GM23338 (cell line): Measurements from ENCODE around the gene PHF23. TPM values are rescaled to one million over a fixed set of nuclear protein-coding genes. Genes with fewer than 3 reads are reported as not detected.

ENCODE experiments used
- ATAC-seq: fragments of 200-7000 bp; cut with Tn5 transposase; 3 replicates; pipeline ENCODE4 v1.9.1; 2020
- DNase-seq: peaks from one replicate; pipeline ENCODE4 v3.0.0-alpha.2; 2015; ENCODE audit warnings: low spot score
- H2AFZ ChIP-seq: fragments of 200-600 bp; sonication (generic); 2 replicates; pipeline ENCODE4 v1.8.0; 2016; ENCODE audit warnings: antibody characterized with exemption, mild to moderate bottlenecking, moderate library complexity
- H3F3A ChIP-seq: fragments of 200-600 bp; sonication (generic); replicated peaks from 2 replicates; pipeline ENCODE4 v1.8.0; 2017; ENCODE audit warnings: antibody characterized with exemption, mixed run types, low read depth
- H3K27ac ChIP-seq: fragments of 200-600 bp; sonication (generic); 2 replicates; pipeline ENCODE4 v1.6.1; 2016; ENCODE audit warnings: low read depth
- H3K27me3 ChIP-seq: fragments of 200-600 bp; sonication (generic); 2 replicates; pipeline ENCODE4 v1.8.0; 2016; ENCODE audit warnings: mild to moderate bottlenecking, mixed run types, moderate library complexity; ENCODE audit not compliant: insufficient read depth
- H3K36me3 ChIP-seq: fragments of 200-600 bp; sonication (generic); 2 replicates; pipeline ENCODE4 v1.8.0; 2016; ENCODE audit warnings: mild to moderate bottlenecking; ENCODE audit not compliant: insufficient read depth
- H3K4me1 ChIP-seq: fragments of 200-600 bp; sonication (generic); 2 replicates; pipeline ENCODE4 v1.8.0; 2016; ENCODE audit warnings: mild to moderate bottlenecking, moderate library complexity; ENCODE audit not compliant: insufficient read depth
- H3K4me2 ChIP-seq: fragments of 200-600 bp; sonication (generic); 2 replicates; pipeline ENCODE4 v1.7.1; 2017; ENCODE audit warnings: mixed run types
- H3K4me3 ChIP-seq: fragments of 200-600 bp; sonication (generic); 2 replicates; pipeline ENCODE4 v1.6.1; 2016; ENCODE audit warnings: mixed run types
- H3K79me2 ChIP-seq: fragments of 200-600 bp; sonication (generic); replicated peaks from 2 replicates; pipeline ENCODE4 v1.8.0; 2017; ENCODE audit warnings: mild to moderate bottlenecking; ENCODE audit not compliant: insufficient read depth
- H3K9me2 ChIP-seq: fragments of 200-600 bp; sonication (generic); 2 replicates; pipeline ENCODE4 v1.8.0; 2017; ENCODE audit not compliant: insufficient read depth
- H4K20me1 ChIP-seq: fragments of 200-600 bp; sonication (generic); replicated peaks from 2 replicates; pipeline ENCODE4 v1.8.0; 2017; ENCODE audit warnings: mild to moderate bottlenecking; ENCODE audit not compliant: insufficient read depth
- H3K27ac Mint-ChIP-seq: 2 replicates; pipeline ENCODE4 v1.8.0; 2020; ENCODE audit warnings: inconsistent platforms, mild to moderate bottlenecking, moderate library complexity, mixed read lengths
- H3K27me3 Mint-ChIP-seq: 3 replicates; pipeline ENCODE4 v1.8.0; 2022; ENCODE audit warnings: low read depth, mild to moderate bottlenecking, moderate library complexity, mixed read lengths, inconsistent platforms; ENCODE audit not compliant: insufficient read depth, poor library complexity
- H3K36me3 Mint-ChIP-seq: 3 replicates; pipeline ENCODE4 v1.8.0; 2021; ENCODE audit warnings: low read depth, mild to moderate bottlenecking, inconsistent platforms, moderate library complexity, mixed read lengths
- H3K4me1 Mint-ChIP-seq: 3 replicates; pipeline ENCODE4 v1.8.0; 2020; ENCODE audit warnings: mild to moderate bottlenecking, inconsistent platforms, mixed read lengths
- H3K4me3 Mint-ChIP-seq: 3 replicates; pipeline ENCODE4 v1.8.0; 2021; ENCODE audit warnings: moderate library complexity, mild to moderate bottlenecking, inconsistent platforms, mixed read lengths
- H3K9me3 Mint-ChIP-seq: 3 replicates; pipeline ENCODE4 v1.8.0; 2020; ENCODE audit warnings: moderate library complexity, mild to moderate bottlenecking, inconsistent platforms, mixed read lengths
- CREB1 ChIP-seq: fragments of 250-450 bp; sonication (Bioruptor Pico); IDR thresholded peaks from 2 replicates; pipeline ENCODE4 v1.5.0; 2020; ENCODE audit warnings: low read depth, mild to moderate bottlenecking, moderate library complexity
- EZH2 ChIP-seq: fragments of 200-600 bp; sonication (generic); IDR thresholded peaks from one replicate; pipeline ENCODE4 v1.8.0; 2017; ENCODE audit warnings: antibody characterized with exemption, mild to moderate bottlenecking, low read depth; ENCODE audit not compliant: unreplicated experiment
- EZH2phosphoT487 ChIP-seq: fragments of 200-600 bp; sonication (generic); IDR thresholded peaks from one replicate; pipeline ENCODE4 v1.8.1; 2018; ENCODE audit warnings: antibody characterized with exemption; ENCODE audit not compliant: unreplicated experiment
- JUNB ChIP-seq: IDR thresholded peaks from one replicate; pipeline ENCODE4 v1.6.1; 2016; ENCODE audit warnings: antibody characterized with exemption; ENCODE audit not compliant: unreplicated experiment
- NANOG ChIP-seq: IDR thresholded peaks from 2 replicates; pipeline ENCODE4 v1.6.1; 2016; ENCODE audit warnings: antibody characterized with exemption, borderline replicate concordance
- POLR2AphosphoS5 ChIP-seq: IDR thresholded peaks from 2 replicates; pipeline ENCODE4 v1.6.1; 2016; ENCODE audit warnings: antibody characterized with exemption, low read depth
- STAT1 ChIP-seq: IDR thresholded peaks from one replicate; pipeline ENCODE4 v1.6.1; 2016; ENCODE audit warnings: antibody characterized with exemption; ENCODE audit not compliant: unreplicated experiment
- ZNF114 ChIP-seq: fragments of 250-450 bp; sonication (Bioruptor Pico); IDR thresholded peaks from 2 replicates; pipeline ENCODE4 v1.5.0; 2020; ENCODE audit warnings: mild to moderate bottlenecking, moderate library complexity
- ZNF331 ChIP-seq: fragments of 250-450 bp; sonication (Bioruptor Pico); IDR thresholded peaks from 2 replicates; pipeline ENCODE4 v1.5.0; 2020; ENCODE audit warnings: low read depth, mild to moderate bottlenecking, moderate library complexity
- ZNF462 ChIP-seq: fragments of 250-450 bp; sonication (Bioruptor Pico); IDR thresholded peaks from 2 replicates; pipeline ENCODE4 v1.5.0; 2020; ENCODE audit warnings: mild to moderate bottlenecking, moderate library complexity
- polyA plus RNA-seq: library from polyadenylated mRNA; unstranded; fragments of >200 nt; fragmentation: Nextera tagmentation; extraction: Ambion mirVana; gene quantifications from 2 replicates; pipeline ENCODE4 v1.2.1, GENCODE V29; 2016
- total RNA-seq: library from RNA; depleted of rRNA; stranded (reverse); fragments of >200 nt; shearing (Covaris generic); gene quantifications from 2 replicates; pipeline ENCODE4 v1.2.3, GENCODE V29; 2014
- TF ChIP-seq, protein P1 (sequence below), 2 experiments: fragments of 200-600 bp in 1 of 2; sonication (generic) in 1 of 2; conservative IDR thresholded peaks; 2 replicates each; pipeline versions ENCODE4 v1.5.1 to v1.6.1; 2016 to 2017; ENCODE audit warnings: antibody characterized with exemption in 2 of 2, low read depth in 2 of 2, mild to moderate bottlenecking in 2 of 2, moderate library complexity in 1 of 2
- TF ChIP-seq, protein P2 (sequence below): IDR thresholded peaks from one replicate; pipeline ENCODE4 v1.6.1; 2018; ENCODE audit warnings: antibody characterized with exemption; ENCODE audit not compliant: unreplicated experiment
- TF ChIP-seq, protein P3 (sequence below): IDR thresholded peaks from 2 replicates; pipeline ENCODE4 v1.6.1; 2016; ENCODE audit warnings: antibody characterized with exemption

Gene PHF23
- total and polyA plus RNA-seq, 2 experiments from 2014 or later, result 35.4 to 51.0 TPM

DNA sequence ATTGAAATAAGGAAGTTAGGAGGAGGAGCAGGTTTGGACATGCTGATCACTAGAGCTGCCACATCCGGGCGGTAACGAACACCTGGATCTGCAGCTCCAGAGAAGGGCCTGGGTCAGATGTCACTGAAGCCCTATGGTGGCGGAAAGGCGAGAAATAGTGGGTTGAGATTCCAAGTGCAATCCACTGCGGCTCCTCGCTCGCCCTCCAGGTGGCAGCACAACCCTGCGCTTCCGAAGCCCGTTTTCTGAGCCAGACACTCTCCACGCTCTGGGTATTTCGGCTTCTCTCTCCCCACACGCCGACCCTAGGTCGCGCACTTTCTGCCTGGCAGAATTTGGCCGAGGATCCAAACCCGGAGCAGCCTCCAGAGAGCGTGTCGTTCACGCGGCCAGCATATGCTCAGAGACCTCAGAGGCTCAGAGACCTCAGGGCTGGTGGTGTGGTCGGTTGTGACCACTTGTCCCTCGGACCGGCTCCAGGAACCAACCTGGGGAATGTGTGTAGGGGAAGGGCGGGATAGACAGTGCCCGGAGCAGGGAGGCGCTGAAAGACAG, 41.3 kb upstream of the PHF23 start:
- H3K36me3 ChIP-seq, result peaks cover 2% of the 10 kb centered on the region; the same call in 1 of the 2 replicates
- H3K36me3 Mint-ChIP-seq, result no peaks in the 10 kb centered on the region; the same call in 2 of the 3 replicates
- DNase-seq, result peak; percentile 97
- peak; percentile 77 for ATAC-seq
- H3K79me2 ChIP-seq, result no peaks in the 10 kb centered on the region
- H3K9me3 Mint-ChIP-seq, result no peaks in the 10 kb centered on the region; the same call in 2 of the 3 replicates
- H3K27ac ChIP-seq, result peak overlapping the region; percentile 70; the same call in 1 of the 2 replicates
- H4K20me1 ChIP-seq, result peaks cover under 1% of the 10 kb centered on the region; the same call in 1 of the 2 replicates
- H3K27me3 Mint-ChIP-seq, result peaks cover 17% of the 10 kb centered on the region
- H3K4me3 Mint-ChIP-seq, result peak overlapping the region; percentile 59
- peak overlapping the region; percentile 89 for H3K4me3 ChIP-seq
- peaks cover 13% of the 10 kb centered on the region; the same call in 1 of the 2 replicates for H3K4me1 ChIP-seq
- H2AFZ ChIP-seq, result peak overlapping the region; percentile 76
- H3K27ac Mint-ChIP-seq, result peak overlapping the region; percentile 83
- H3K27me3 ChIP-seq, result peaks cover 10% of the 10 kb centered on the region
- H3K4me2 ChIP-seq, result peak overlapping the region; percentile 86
- H3F3A ChIP-seq, result peaks cover 15% of the 10 kb centered on the region; the same call in 1 of the 2 replicates
- no peaks in the 10 kb centered on the region for H3K9me2 ChIP-seq
- no peak for TF ChIP-seq NANOG
- TF ChIP-seq, protein P1, sequence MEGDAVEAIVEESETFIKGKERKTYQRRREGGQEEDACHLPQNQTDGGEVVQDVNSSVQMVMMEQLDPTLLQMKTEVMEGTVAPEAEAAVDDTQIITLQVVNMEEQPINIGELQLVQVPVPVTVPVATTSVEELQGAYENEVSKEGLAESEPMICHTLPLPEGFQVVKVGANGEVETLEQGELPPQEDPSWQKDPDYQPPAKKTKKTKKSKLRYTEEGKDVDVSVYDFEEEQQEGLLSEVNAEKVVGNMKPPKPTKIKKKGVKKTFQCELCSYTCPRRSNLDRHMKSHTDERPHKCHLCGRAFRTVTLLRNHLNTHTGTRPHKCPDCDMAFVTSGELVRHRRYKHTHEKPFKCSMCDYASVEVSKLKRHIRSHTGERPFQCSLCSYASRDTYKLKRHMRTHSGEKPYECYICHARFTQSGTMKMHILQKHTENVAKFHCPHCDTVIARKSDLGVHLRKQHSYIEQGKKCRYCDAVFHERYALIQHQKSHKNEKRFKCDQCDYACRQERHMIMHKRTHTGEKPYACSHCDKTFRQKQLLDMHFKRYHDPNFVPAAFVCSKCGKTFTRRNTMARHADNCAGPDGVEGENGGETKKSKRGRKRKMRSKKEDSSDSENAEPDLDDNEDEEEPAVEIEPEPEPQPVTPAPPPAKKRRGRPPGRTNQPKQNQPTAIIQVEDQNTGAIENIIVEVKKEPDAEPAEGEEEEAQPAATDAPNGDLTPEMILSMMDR (conservative IDR thresholded peaks at IDR 0.05; ENCODE audit: low read depth in 2 of 2), result peak; percentile 73 to 94
- no peak for TF ChIP-seq ZNF462
- TF ChIP-seq POLR2AphosphoS5, result no peak
- TF ChIP-seq, protein P2, sequence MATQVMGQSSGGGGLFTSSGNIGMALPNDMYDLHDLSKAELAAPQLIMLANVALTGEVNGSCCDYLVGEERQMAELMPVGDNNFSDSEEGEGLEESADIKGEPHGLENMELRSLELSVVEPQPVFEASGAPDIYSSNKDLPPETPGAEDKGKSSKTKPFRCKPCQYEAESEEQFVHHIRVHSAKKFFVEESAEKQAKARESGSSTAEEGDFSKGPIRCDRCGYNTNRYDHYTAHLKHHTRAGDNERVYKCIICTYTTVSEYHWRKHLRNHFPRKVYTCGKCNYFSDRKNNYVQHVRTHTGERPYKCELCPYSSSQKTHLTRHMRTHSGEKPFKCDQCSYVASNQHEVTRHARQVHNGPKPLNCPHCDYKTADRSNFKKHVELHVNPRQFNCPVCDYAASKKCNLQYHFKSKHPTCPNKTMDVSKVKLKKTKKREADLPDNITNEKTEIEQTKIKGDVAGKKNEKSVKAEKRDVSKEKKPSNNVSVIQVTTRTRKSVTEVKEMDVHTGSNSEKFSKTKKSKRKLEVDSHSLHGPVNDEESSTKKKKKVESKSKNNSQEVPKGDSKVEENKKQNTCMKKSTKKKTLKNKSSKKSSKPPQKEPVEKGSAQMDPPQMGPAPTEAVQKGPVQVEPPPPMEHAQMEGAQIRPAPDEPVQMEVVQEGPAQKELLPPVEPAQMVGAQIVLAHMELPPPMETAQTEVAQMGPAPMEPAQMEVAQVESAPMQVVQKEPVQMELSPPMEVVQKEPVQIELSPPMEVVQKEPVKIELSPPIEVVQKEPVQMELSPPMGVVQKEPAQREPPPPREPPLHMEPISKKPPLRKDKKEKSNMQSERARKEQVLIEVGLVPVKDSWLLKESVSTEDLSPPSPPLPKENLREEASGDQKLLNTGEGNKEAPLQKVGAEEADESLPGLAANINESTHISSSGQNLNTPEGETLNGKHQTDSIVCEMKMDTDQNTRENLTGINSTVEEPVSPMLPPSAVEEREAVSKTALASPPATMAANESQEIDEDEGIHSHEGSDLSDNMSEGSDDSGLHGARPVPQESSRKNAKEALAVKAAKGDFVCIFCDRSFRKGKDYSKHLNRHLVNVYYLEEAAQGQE, result no peak
- TF ChIP-seq JUNB, result no peak
- TF ChIP-seq, protein P3, sequence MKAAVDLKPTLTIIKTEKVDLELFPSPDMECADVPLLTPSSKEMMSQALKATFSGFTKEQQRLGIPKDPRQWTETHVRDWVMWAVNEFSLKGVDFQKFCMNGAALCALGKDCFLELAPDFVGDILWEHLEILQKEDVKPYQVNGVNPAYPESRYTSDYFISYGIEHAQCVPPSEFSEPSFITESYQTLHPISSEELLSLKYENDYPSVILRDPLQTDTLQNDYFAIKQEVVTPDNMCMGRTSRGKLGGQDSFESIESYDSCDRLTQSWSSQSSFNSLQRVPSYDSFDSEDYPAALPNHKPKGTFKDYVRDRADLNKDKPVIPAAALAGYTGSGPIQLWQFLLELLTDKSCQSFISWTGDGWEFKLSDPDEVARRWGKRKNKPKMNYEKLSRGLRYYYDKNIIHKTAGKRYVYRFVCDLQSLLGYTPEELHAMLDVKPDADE, result no peak
- TF ChIP-seq CREB1 (CRISPR knock-in tag), result peak; percentile 55; the same call in 1 of the 2 replicates
- TF ChIP-seq EZH2phosphoT487, result no peak
- no peak for TF ChIP-seq ZNF114 (CRISPR knock-in tag)
- no peak for TF ChIP-seq EZH2
- no peak for TF ChIP-seq STAT1
- no peak for TF ChIP-seq ZNF331 (CRISPR knock-in tag)
- peaks cover 24% of the 10 kb centered on the region for H3K4me1 Mint-ChIP-seq
